Vagina (tissue), 2 donors: ENCODE measurements around the gene AGR2. TPM values are rescaled to one million over a fixed set of nuclear protein-coding genes. Genes with fewer than 3 reads are reported as not detected.

ENCODE experiments used
- DNase-seq, 2 donors: peaks; one replicate each; pipeline ENCODE4 v3.0.0-alpha.2; 2017; ENCODE audit errors: extremely low spot score in 2 of 2
- H3K27ac ChIP-seq: fragments of 200-600 bp; sonication (generic); one replicate; pipeline ENCODE4 v1.5.1; 2019
- H3K27me3 ChIP-seq: fragments of 200-600 bp; sonication (generic); one replicate; pipeline ENCODE4 v1.5.1; 2019
- H3K36me3 ChIP-seq, 2 donors: fragments of 200-600 bp; sonication (generic); one replicate each; pipeline ENCODE4 v1.5.1; 2017 to 2019
- H3K4me1 ChIP-seq: fragments of 200-600 bp; sonication (generic); one replicate; pipeline ENCODE4 v1.5.1; 2019
- H3K4me3 ChIP-seq, 2 donors: fragments of 200-600 bp; sonication (generic); 1 replicate in 1 of 2; 2 replicates in 1 of 2; pipeline ENCODE4 v1.5.1; 2016 to 2019
- H3K9me3 ChIP-seq: fragments of 200-600 bp; sonication (generic); one replicate; pipeline ENCODE4 v1.5.1; 2019
- CTCF ChIP-seq, 3 experiments: fragments of 450-650 bp in 2 of 3; fragments of 200-600 bp in 1 of 3; sonication (generic) in 1 of 3; IDR thresholded peaks; one replicate each; pipeline ENCODE4 v1.5.1; 2017 to 2019; ENCODE audit warnings: antibody characterized with exemption in 3 of 3, mild to moderate bottlenecking in 2 of 3, moderate library complexity in 2 of 3
- POLR2A ChIP-seq, 2 donors: fragments of 450-650 bp; IDR thresholded peaks; one replicate each; pipeline ENCODE4 v1.6.1; 2017; ENCODE audit warnings: antibody characterized with exemption in 2 of 2, mild to moderate bottlenecking in 2 of 2, moderate library complexity in 2 of 2
- POLR2AphosphoS5 ChIP-seq, 2 donors: sonication (generic); formaldehyde crosslinking; IDR thresholded peaks; one replicate each; pipeline ENCODE4 v1.9.0; 2017; ENCODE audit warnings: antibody characterized with exemption in 2 of 2, mild to moderate bottlenecking in 2 of 2, low read depth in 1 of 2; ENCODE audit not compliant: insufficient read depth in 1 of 2
- intact Hi-C: fragments of 100-400 bp; cut with DNase I; formaldehyde crosslinking; loops from one replicate; pipeline ENCODE4 v1.15.1; 2023
- total RNA-seq: library from RNA; depleted of rRNA; stranded (reverse); fragments of >200 nt; gene quantifications from one replicate; pipeline ENCODE4 v1.2.3, GENCODE V29; 2016

Gene AGR2
- total RNA-seq, 1 donor from 2014 or later, result not detected

GRCh38 chr7:16822029-16822428, 17.2 kb upstream of the AGR2 start:
- no peak overlapping the region for H3K27ac ChIP-seq
- H3K9me3 ChIP-seq, result no peaks in the 10 kb centered on the region
- no peak for DNase-seq
- H3K4me1 ChIP-seq, result no peaks in the 10 kb centered on the region
- H3K36me3 ChIP-seq, result no peaks in the 10 kb centered on the region
- no peak for TF ChIP-seq POLR2A (IDR thresholded peaks at IDR 0.05)
- TF ChIP-seq CTCF (IDR thresholded peaks at IDR 0.05), result no peak
- TF ChIP-seq POLR2AphosphoS5 (IDR thresholded peaks at IDR 0.05; ENCODE audit: insufficient read depth in 1 of 2, low read depth in 1 of 2), result no peak
- no peak overlapping the region for H3K4me3 ChIP-seq
- intact Hi-C loops, result no loop called here
- H3K27me3 ChIP-seq, result no peaks in the 10 kb centered on the region

GRCh38 chr7:16818732-16819131, 13.9 kb upstream of the AGR2 start:
- DNase-seq, result no peak
- intact Hi-C loops, result no loop called here
- Histone ChIP-seq H3K36me3 (no peaks in the 10 kb centered on the region), H3K27me3 (no peaks in the 10 kb centered on the region), H3K9me3 (no peaks in the 10 kb centered on the region), H3K4me3 (no peak overlapping the region), H3K27ac (no peak overlapping the region), H3K4me1 (no peaks in the 10 kb centered on the region)
- TF ChIP-seq CTCF (IDR thresholded peaks at IDR 0.05) (no peak), POLR2A (IDR thresholded peaks at IDR 0.05) (no peak), POLR2AphosphoS5 (IDR thresholded peaks at IDR 0.05; ENCODE audit: insufficient read depth in 1 of 2, low read depth in 1 of 2) (no peak)

GRCh38 chr7:16817536-16817935, 12.7 kb upstream of the AGR2 start:
- Histone ChIP-seq H3K4me3 (no peak overlapping the region), H3K36me3 (no peaks in the 10 kb centered on the region), H3K27me3 (no peaks in the 10 kb centered on the region), H3K27ac (no peak overlapping the region), H3K9me3 (no peaks in the 10 kb centered on the region), H3K4me1 (no peaks in the 10 kb centered on the region)
- TF ChIP-seq POLR2AphosphoS5 (IDR thresholded peaks at IDR 0.05; ENCODE audit: insufficient read depth in 1 of 2, low read depth in 1 of 2) (no peak), CTCF (IDR thresholded peaks at IDR 0.05) (no peak), POLR2A (IDR thresholded peaks at IDR 0.05) (no peak)
- intact Hi-C loops, result no loop called here
- DNase-seq, result no peak

GRCh38 chr7:16816824-16817223, 12.0 kb upstream of the AGR2 start:
- Histone ChIP-seq H3K4me3 (no peak overlapping the region), H3K27me3 (no peaks in the 10 kb centered on the region), H3K9me3 (no peaks in the 10 kb centered on the region), H3K4me1 (no peaks in the 10 kb centered on the region), H3K36me3 (no peaks in the 10 kb centered on the region), H3K27ac (no peak overlapping the region)
- intact Hi-C loops, result no loop called here
- DNase-seq, result no peak
- TF ChIP-seq POLR2AphosphoS5 (IDR thresholded peaks at IDR 0.05; ENCODE audit: insufficient read depth in 1 of 2, low read depth in 1 of 2) (no peak), CTCF (IDR thresholded peaks at IDR 0.05) (no peak), POLR2A (IDR thresholded peaks at IDR 0.05) (no peak)

GRCh38 chr7:16815001-16815400, 10.2 kb upstream of the AGR2 start:
- TF ChIP-seq CTCF (IDR thresholded peaks at IDR 0.05), result no peak
- TF ChIP-seq POLR2AphosphoS5 (IDR thresholded peaks at IDR 0.05; ENCODE audit: insufficient read depth in 1 of 2, low read depth in 1 of 2), result no peak
- no peak for TF ChIP-seq POLR2A (IDR thresholded peaks at IDR 0.05)
- no peak for DNase-seq
- no peak overlapping the region for H3K27ac ChIP-seq
- no peaks in the 10 kb centered on the region for H3K36me3 ChIP-seq
- no peak overlapping the region for H3K4me3 ChIP-seq
- intact Hi-C loops, result no loop called here
- H3K9me3 ChIP-seq, result no peaks in the 10 kb centered on the region
- no peaks in the 10 kb centered on the region for H3K27me3 ChIP-seq
- H3K4me1 ChIP-seq, result no peaks in the 10 kb centered on the region
